Measurements from ENCODE around the gene C2orf68.

The C2orf68 gene

DNA sequence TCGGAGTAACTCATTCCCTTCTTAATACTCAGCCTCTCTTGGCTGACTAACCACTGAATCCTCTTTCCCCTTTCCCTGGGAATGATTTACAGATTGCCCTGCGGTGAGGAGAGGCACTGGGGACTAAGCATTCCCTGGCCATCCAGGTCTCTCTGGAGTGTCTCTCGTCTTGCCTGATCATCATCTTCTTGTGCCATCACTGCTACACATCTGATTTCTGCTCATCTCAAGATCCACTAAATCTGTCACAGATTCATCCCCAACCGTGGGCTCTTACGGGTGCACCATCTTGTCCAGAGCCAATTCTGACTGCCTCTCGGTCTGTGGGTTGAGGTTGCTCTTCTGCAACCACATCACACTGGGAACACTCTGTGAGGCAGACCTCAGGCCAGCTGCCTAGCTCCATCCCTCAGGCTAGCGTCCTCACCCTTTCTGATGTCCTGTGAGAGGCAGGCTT is 44.1 kb upstream of the C2orf68 start:
- TF ChIP-seq, protein P1, sequence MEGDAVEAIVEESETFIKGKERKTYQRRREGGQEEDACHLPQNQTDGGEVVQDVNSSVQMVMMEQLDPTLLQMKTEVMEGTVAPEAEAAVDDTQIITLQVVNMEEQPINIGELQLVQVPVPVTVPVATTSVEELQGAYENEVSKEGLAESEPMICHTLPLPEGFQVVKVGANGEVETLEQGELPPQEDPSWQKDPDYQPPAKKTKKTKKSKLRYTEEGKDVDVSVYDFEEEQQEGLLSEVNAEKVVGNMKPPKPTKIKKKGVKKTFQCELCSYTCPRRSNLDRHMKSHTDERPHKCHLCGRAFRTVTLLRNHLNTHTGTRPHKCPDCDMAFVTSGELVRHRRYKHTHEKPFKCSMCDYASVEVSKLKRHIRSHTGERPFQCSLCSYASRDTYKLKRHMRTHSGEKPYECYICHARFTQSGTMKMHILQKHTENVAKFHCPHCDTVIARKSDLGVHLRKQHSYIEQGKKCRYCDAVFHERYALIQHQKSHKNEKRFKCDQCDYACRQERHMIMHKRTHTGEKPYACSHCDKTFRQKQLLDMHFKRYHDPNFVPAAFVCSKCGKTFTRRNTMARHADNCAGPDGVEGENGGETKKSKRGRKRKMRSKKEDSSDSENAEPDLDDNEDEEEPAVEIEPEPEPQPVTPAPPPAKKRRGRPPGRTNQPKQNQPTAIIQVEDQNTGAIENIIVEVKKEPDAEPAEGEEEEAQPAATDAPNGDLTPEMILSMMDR (conservative IDR thresholded peaks at IDR 0.05; ENCODE audit: low read length) = no peak
- no peak overlapping the region for H3K4me3 ChIP-seq (ENCODE audit: low read length)
- peak; percentile 86 for DNase-seq (ENCODE audit: low read depth)

DNA sequence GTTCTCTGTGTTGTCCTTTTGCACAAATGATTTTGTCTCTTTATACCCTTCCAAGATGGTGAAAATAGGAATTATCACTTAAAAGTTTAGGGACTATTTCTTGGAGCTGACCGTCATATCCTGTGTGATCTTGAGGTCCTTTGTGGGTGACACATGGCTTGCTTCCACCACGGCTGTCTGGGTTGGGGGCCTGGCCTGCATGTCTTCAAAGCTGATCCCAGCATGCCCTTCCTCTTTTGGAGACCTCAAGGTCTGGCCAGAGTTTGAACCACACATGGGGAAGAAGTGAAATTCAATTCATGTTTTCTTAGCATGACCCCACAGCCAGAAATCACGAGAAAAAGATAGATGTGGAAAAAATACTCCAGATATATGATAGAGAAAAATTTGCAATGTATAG is 42.1 kb upstream of the C2orf68 start:
- TF ChIP-seq, protein P1 (conservative IDR thresholded peaks at IDR 0.05; ENCODE audit: low read length) = no peak
- no peak for DNase-seq (ENCODE audit: low read depth)
- H3K4me3 ChIP-seq (ENCODE audit: low read length) = no peak overlapping the region

DNA sequence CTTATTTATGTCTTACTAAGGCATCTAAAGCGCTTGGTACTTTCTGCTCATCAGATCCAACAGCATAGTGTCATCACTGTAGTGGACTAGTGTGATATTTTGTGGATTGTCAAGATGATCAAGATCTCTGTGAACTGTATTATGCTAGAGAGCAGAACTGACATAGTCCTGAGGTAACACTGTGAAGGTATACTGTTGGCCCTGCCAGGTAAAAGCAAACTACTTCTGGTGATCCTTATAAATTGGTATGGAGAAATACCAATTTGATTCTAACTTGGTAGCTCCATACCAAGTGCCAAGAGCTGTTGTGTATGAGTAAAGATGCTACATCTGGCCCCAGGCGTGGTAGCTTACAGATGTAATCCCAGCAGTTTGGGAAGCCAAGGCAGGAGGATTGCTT is 40.2 kb upstream of the C2orf68 start:
- TF ChIP-seq, protein P1 (conservative IDR thresholded peaks at IDR 0.05; ENCODE audit: low read length) = no peak
- DNase-seq (ENCODE audit: low read depth) = no peak
- H3K4me3 ChIP-seq (ENCODE audit: low read length) = no peak overlapping the region

DNA sequence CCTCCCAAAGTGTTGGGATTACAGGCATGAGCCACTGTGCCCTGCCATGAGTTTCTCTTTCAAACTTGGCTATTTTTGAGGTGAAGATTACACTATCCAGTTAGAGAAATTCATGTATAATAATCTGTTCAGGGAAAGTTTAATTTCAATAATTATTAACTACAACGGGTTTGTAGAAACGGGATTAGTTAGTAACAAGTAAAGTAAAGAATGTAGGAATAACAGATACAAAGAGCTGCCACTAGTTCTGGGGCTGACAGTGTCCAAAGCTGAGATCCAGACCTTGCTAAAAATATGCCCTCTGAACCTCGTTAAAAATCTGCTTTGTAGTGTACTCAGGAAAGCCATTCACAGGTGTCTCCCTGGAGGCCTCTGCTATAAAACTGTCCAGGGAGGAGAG is 39.2 kb upstream of the C2orf68 start:
- DNase-seq (ENCODE audit: low read depth) = no peak
- H3K4me3 ChIP-seq (ENCODE audit: low read length) = no peak overlapping the region
- TF ChIP-seq, protein P1 (conservative IDR thresholded peaks at IDR 0.05; ENCODE audit: low read length) = no peak

DNA sequence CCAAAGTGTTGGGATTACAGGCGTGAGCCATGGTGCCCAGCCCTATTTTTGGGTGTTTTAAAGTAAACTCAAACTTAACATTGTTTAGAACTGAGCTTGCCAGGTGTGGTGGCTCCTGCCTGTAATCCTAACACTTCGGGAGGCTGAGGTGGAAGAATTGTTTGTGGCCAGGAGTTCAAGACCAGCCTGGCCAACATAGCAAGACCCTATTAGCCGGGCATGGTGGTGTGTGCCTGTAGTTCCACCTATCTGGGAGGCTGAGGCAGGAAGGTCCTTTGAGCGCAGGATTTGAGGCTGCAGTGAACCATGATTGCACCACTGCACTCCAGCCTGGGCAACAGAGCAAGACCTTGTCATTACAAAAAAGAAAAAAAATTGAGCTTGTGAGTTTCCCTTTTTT is 38.6 kb upstream of the C2orf68 start:
- TF ChIP-seq, protein P1 (conservative IDR thresholded peaks at IDR 0.05; ENCODE audit: low read length) = no peak
- H3K4me3 ChIP-seq (ENCODE audit: low read length) = no peak overlapping the region
- no peak for DNase-seq (ENCODE audit: low read depth)

DNA sequence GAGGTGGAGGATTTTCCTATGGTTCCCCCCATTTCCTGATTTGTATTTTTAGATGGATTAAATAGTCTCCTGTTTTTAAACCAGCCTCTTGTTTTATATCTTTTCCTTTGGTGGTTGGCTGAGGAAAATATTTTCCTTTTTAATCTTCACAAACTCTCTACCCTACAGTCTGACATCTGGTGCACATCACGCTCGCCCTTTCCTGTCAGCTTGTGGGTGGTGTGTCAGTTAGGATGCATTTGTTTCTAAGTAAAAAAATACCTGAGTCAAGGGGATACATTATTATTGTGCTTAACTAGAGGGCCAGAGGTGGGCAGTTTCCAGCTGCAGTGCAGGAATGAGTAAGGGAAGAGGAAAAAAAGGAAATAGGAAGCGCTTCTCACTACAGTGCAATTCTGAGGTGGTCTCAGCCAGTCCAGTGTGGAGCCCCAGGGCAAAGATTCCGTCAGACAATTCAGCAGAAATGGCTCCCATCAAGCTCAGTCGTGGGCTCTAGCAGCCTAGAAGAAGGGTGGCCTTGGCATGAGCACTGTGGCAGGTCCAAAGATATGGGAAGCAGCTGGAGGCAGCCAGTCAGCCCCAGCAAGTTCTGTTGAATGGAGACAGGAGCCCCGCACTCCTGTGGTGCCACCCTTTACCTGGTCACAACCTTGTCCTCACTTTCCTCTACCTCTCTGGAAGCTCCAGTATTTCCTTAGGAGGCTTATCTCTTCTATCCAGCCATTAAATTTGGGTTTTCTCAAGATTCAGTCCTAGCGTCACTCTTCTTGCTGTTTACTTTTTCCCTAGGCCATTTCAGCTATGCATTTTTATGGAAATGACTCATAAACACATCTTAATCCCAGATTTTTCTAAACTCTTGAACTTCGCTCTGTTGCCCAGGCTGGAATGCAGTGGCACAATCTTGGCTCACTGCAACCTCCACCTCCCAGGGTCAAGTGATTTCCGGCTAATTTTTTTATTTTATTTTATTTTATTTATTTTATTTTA is 37.6 kb upstream of the C2orf68 start:
- TF ChIP-seq, protein P1 (conservative IDR thresholded peaks at IDR 0.05; ENCODE audit: low read length) = no peak
- peak; percentile 80 for DNase-seq (ENCODE audit: low read depth)
- H3K4me3 ChIP-seq (ENCODE audit: low read length) = no peak overlapping the region

DNA sequence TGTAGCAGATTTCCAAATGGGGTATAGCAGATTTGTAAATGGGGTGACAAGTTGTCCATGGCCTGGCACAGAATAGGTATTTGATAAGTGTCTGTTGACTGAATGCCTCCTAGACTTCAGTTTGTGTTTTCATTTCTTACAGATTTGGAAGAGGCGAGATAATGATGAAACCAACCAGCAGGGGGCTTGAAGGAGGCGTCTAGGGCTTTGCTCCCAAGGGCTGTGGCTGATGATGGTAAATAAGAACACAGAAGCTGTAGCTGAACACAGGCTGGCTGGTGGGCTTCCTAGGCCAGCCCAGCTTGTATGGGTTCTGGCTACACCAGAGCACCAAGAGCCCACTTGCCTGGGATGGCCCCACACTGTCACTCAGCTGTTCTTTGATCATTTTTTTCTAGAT is 36.8 kb upstream of the C2orf68 start:
- TF ChIP-seq, protein P1 (conservative IDR thresholded peaks at IDR 0.05; ENCODE audit: low read length) = peak; percentile 69
- DNase-seq (ENCODE audit: low read depth) = peak; percentile 66
- H3K4me3 ChIP-seq (ENCODE audit: low read length) = no peak overlapping the region
